Measurements from ENCODE around the gene PRKN. TPM values are rescaled to one million over a fixed set of nuclear protein-coding genes. Genes with fewer than 3 reads are reported as not detected.

Gene PRKN
- total and polyA plus RNA-seq, 9 of the 15 experiments (the other 6 are each of a cell fraction or from before 2014, with no cell fraction given): 0.03 to 0.96 (median 0.15) TPM; not detected in 2

GRCh38 chr6:162200945-162201690 is 526.4 kb downstream of the PRKN start (continued):
- TF ChIP-seq, protein P1, sequence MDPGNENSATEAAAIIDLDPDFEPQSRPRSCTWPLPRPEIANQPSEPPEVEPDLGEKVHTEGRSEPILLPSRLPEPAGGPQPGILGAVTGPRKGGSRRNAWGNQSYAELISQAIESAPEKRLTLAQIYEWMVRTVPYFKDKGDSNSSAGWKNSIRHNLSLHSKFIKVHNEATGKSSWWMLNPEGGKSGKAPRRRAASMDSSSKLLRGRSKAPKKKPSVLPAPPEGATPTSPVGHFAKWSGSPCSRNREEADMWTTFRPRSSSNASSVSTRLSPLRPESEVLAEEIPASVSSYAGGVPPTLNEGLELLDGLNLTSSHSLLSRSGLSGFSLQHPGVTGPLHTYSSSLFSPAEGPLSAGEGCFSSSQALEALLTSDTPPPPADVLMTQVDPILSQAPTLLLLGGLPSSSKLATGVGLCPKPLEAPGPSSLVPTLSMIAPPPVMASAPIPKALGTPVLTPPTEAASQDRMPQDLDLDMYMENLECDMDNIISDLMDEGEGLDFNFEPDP (CRISPR knock-in tag; IDR thresholded peaks at IDR 0.05): no peak
- no peak for TF ChIP-seq ZNF212 (CRISPR knock-in tag; IDR thresholded peaks at IDR 0.05)
- no peak for TF ChIP-seq ZNF586 (CRISPR knock-in tag; conservative IDR thresholded peaks at IDR 0.05)
- no peak for TF ChIP-seq ZNF311 (CRISPR knock-in tag; IDR thresholded peaks at IDR 0.05)
- TF ChIP-seq BCOR (IDR thresholded peaks at IDR 0.05): no peak

- no peak for ATAC-seq
- Histone ChIP-seq H4K20me1 (replicated peaks; ENCODE audit: control insufficient read depth, insufficient read depth, low read length) (no peaks in the 10 kb centered on the region), H3K27ac (ENCODE audit: extremely low read depth, low read depth, low read length) (no peak overlapping the region), H3K4me2 (ENCODE audit: insufficient read depth, low read length) (no peak overlapping the region), H3K79me2 (ENCODE audit: control insufficient read depth, insufficient read depth, low read length) (no peaks in the 10 kb centered on the region), H3K9ac (ENCODE audit: insufficient read depth in 1 of 2, low read depth in 2 of 2, low read length in 2 of 2) (no peak overlapping the region), H3K4me1 (replicated peaks in 1 of 2; ENCODE audit: control insufficient read depth in 2 of 2, insufficient read depth in 2 of 2, low read length in 2 of 2) (no peaks in the 10 kb centered on the region), H3K9me3 (replicated peaks; ENCODE audit: control insufficient read depth, insufficient read depth, low read depth, low read length) (no peaks in the 10 kb centered on the region), H3K9me1 (ENCODE audit: control insufficient read depth, insufficient read depth, low read length) (no peaks in the 10 kb centered on the region), H3K27me3 (ENCODE audit: control insufficient read depth in 2 of 2, insufficient read depth in 2 of 2, low read length in 2 of 2) (no peaks in the 10 kb centered on the region), H2AFZ (ENCODE audit: low read depth, low read length) (no peak overlapping the region), H3K36me3 (ENCODE audit: control insufficient read depth, insufficient read depth, low read length) (no peaks in the 10 kb centered on the region), H3K4me3 (no peak overlapping the region)
- WGBS (ENCODE audit: insufficient coverage, low coverage, missing lambda C conversion rate): 0% methylated on average over 9 of the region's 9 CpGs
- POLR2A ChIA-PET: no interaction called here
- DNase-seq (ENCODE audit: extremely low read depth in 1 of 4, low spot score in 3 of 4): no peak
- in situ Hi-C loops (cut with MboI) (no loop called here), intact Hi-C loops (cut with micrococcal nuclease) (no loop called here)
- FAIRE-seq: no peak
- no TSS peak for BruUV-seq (replicated peaks)
- CTCF ChIA-PET (ENCODE audit: low intra/inter-chr PET ratio): no interaction called here
- TF ChIP-seq UBTF (IDR thresholded peaks at IDR 0.05; ENCODE audit: borderline replicate concordance in 1 of 2, low read depth in 2 of 2, low read length in 2 of 2) (no peak), HSF4 (CRISPR knock-in tag; IDR thresholded peaks at IDR 0.05; ENCODE audit: borderline replicate concordance) (no peak), KLF6 (CRISPR knock-in tag; IDR thresholded peaks at IDR 0.05; ENCODE audit: borderline replicate concordance) (no peak), LARP7 (IDR thresholded peaks at IDR 0.05) (no peak), SMC3 (conservative IDR thresholded peaks at IDR 0.05; ENCODE audit: insufficient read depth, low read depth, low read length) (no peak), STAT5B (CRISPR knock-in tag; IDR thresholded peaks at IDR 0.05) (no peak)
- TF ChIP-seq, protein P2, sequence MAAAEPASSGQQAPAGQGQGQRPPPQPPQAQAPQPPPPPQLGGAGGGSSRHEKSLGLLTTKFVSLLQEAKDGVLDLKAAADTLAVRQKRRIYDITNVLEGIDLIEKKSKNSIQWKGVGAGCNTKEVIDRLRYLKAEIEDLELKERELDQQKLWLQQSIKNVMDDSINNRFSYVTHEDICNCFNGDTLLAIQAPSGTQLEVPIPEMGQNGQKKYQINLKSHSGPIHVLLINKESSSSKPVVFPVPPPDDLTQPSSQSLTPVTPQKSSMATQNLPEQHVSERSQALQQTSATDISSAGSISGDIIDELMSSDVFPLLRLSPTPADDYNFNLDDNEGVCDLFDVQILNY (CRISPR knock-in tag; IDR thresholded peaks at IDR 0.05): no peak
Observed at GRCh38 chr6:162200041-162200440, 527.5 kb downstream of the PRKN start.
